Panc1 (cell line): Measurements from ENCODE around the gene CCNL2. TPM values are rescaled to one million over a fixed set of nuclear protein-coding genes. Genes with fewer than 3 reads are reported as not detected.

Experiments used
- ATAC-seq: fragments of 200-7000 bp; cut with Tn5 transposase; 2 replicates; pipeline ENCODE4 v1.9.1; 2020; ENCODE audit warnings: mild to moderate bottlenecking, moderate library complexity
- BruUV-seq: library from RNA; stranded (reverse); fragments of 400-500 nt; replicated peaks from 2 replicates; lab custom pipeline; 2021; lab: Mats Ljungman, UMichigan
- CTCF ChIA-PET: fragments of 300-600 bp; sonication (Branson Sonifier 250); formaldehyde crosslinking; loops from one replicate; lab custom pipeline; 2022; ENCODE audit warnings: antibody characterized with exemption; lab: Charles Lee
- POLR2A ChIA-PET: fragments of 300-600 bp; sonication (Branson Sonifier 250); formaldehyde crosslinking; loops from one replicate; lab custom pipeline; 2022; ENCODE audit warnings: antibody characterized with exemption; lab: Charles Lee
- DNase-seq: peaks from one replicate; pipeline ENCODE4 v3.0.0-alpha.2; 2010; ENCODE audit warnings: low read depth, low spot score
- H3K27ac ChIP-seq: 2 replicates; pipeline ENCODE4 v1.5.1; 2011; ENCODE audit warnings: mild to moderate bottlenecking, low read length, inconsistent platforms
- H3K27me3 ChIP-seq: fragments of 200-500 bp; sonication (Bioruptor generic); 2 replicates; pipeline ENCODE4 v1.6.0; 2014; ENCODE audit warnings: low read length, inconsistent platforms; ENCODE audit not compliant: control insufficient read depth, insufficient read depth
- H3K36me3 ChIP-seq: fragments of 200-500 bp; sonication (Bioruptor generic); 2 replicates; pipeline ENCODE4 v1.5.1; 2014; ENCODE audit warnings: inconsistent platforms, mild to moderate bottlenecking, low read length, moderate library complexity; ENCODE audit not compliant: control insufficient read depth, insufficient read depth
- H3K4me1 ChIP-seq: 2 replicates; pipeline ENCODE4 v1.5.1; 2011; ENCODE audit warnings: inconsistent platforms, mild to moderate bottlenecking, low read length, moderate library complexity; ENCODE audit not compliant: control insufficient read depth, insufficient read depth
- H3K4me3 ChIP-seq, 2 experiments: 2 replicates each; pipeline ENCODE4 v1.5.1; 2011 to 2012; ENCODE audit warnings: low read depth in 2 of 2, low read length in 2 of 2, mild to moderate bottlenecking in 2 of 2, inconsistent platforms in 1 of 2, moderate library complexity in 1 of 2
- H3K9me3 ChIP-seq: fragments of 200-500 bp; sonication (Bioruptor generic); 2 replicates; pipeline ENCODE4 v1.5.1; 2014; ENCODE audit warnings: low read depth, mild to moderate bottlenecking, inconsistent platforms, low read length, moderate library complexity; ENCODE audit not compliant: control insufficient read depth, insufficient read depth
- CTCF ChIP-seq: fragments of 450-650 bp; IDR thresholded peaks from 2 replicates; pipeline ENCODE4 v1.5.1; 2017; ENCODE audit warnings: mild to moderate bottlenecking
- POLR2AphosphoS5 ChIP-seq: IDR thresholded peaks from 2 replicates; pipeline ENCODE4 v1.6.1; 2012; ENCODE audit warnings: mild to moderate bottlenecking, low read depth, low read length, moderate library complexity
- REST ChIP-seq, 2 experiments: IDR thresholded peaks; 2 replicates each; pipeline ENCODE4 v1.6.1; 2011 to 2012; ENCODE audit warnings: low read depth in 2 of 2, control low read depth in 1 of 2, low read length in 1 of 2, mild to moderate bottlenecking in 1 of 2, moderate library complexity in 1 of 2; ENCODE audit not compliant: insufficient read depth in 1 of 2
- SIN3A ChIP-seq: IDR thresholded peaks from 2 replicates; pipeline ENCODE4 v1.6.1; 2012; ENCODE audit warnings: low read depth, mild to moderate bottlenecking, low read length, moderate library complexity, borderline replicate concordance; ENCODE audit not compliant: insufficient read depth
- TCF7L2 ChIP-seq: IDR thresholded peaks from 2 replicates; pipeline ENCODE4 v1.6.1; 2011; ENCODE audit warnings: mild to moderate bottlenecking, low read depth, low read length, inconsistent platforms
- in situ Hi-C: cut with HindIII; loops from 2 replicates; pipeline ENCODE4 v1.10.0; 2016; ENCODE audit warnings: low sequenced_read_pairs, low pct_unique_long_range_greater_than_20kb
- intact Hi-C: fragments of 100-400 bp; cut with micrococcal nuclease; formaldehyde crosslinking; loops from one replicate; pipeline ENCODE4 v1.10.0; 2022; ENCODE audit not compliant: unreplicated experiment
- total RNA-seq: library from RNA; stranded (reverse); gene quantifications from one replicate; pipeline ENCODE4 v1.2.1, GENCODE V29; 2021; ENCODE audit not compliant: unreplicated experiment

The CCNL2 gene
- total RNA-seq, 1 experiment from 2014 or later = 297 TPM

GRCh38 chr1:1395166-1395565 lies 4.0 kb downstream of the CCNL2 start:
- POLR2A ChIA-PET = no interaction called here
- in situ Hi-C loops = no loop called here
- Histone ChIP-seq H3K9me3 (no peaks in the 10 kb centered on the region), H3K27ac (no peak overlapping the region), H3K36me3 (peaks cover 30% of the 10 kb centered on the region), H3K4me1 (peaks cover 10% of the 10 kb centered on the region), H3K27me3 (no peaks in the 10 kb centered on the region), H3K4me3 (no peak overlapping the region)
- TSS peak; percentile 23 for BruUV-seq
- ATAC-seq (no peak), DNase-seq (no peak)
- CTCF ChIA-PET = no interaction called here
- intact Hi-C loops = no loop called here
- no peak for TF ChIP-seq SIN3A
- no peak for TF ChIP-seq CTCF
- no peak for TF ChIP-seq TCF7L2
- no peak for TF ChIP-seq POLR2AphosphoS5
- TF ChIP-seq REST (IDR thresholded peaks at IDR 0.05; ENCODE audit: insufficient read depth in 1 of 2, low read depth in 2 of 2, low read length in 1 of 2) = no peak

GRCh38 chr1:1394116-1394515 lies 5.0 kb downstream of the CCNL2 start:
- H3K4me3 ChIP-seq = no peak overlapping the region
- H3K9me3 ChIP-seq = no peaks in the 10 kb centered on the region
- ATAC-seq (no peak), DNase-seq (no peak)
- peaks cover 32% of the 10 kb centered on the region for H3K36me3 ChIP-seq
- H3K4me1 ChIP-seq = peaks cover 10% of the 10 kb centered on the region
- no peaks in the 10 kb centered on the region for H3K27me3 ChIP-seq
- ChIA-PET CTCF (no interaction called here), POLR2A (interaction anchor here (0.7 kb wide), 1 partner anchor 20 kb away, joined by 4 read pairs; no protein-coding TSS in a partner anchor)
- intact Hi-C loops (no loop called here), in situ Hi-C loops (no loop called here)
- BruUV-seq = no TSS peak
- no peak overlapping the region for H3K27ac ChIP-seq
- TF ChIP-seq SIN3A (no peak), REST (IDR thresholded peaks at IDR 0.05; ENCODE audit: insufficient read depth in 1 of 2, low read depth in 2 of 2, low read length in 1 of 2) (no peak), TCF7L2 (no peak), CTCF (no peak)
